GM12892 (cell line): ENCODE data around the gene JARID2.

ENCODE experiments used
- POLR2A ChIP-seq: IDR thresholded peaks from 2 replicates; pipeline ENCODE4 v1.6.1; 2011; ENCODE audit warnings: low read depth, low read length, control low read depth
- POLR2AphosphoS5 ChIP-seq: IDR thresholded peaks from 2 replicates; pipeline ENCODE4 v1.6.1; 2011; ENCODE audit warnings: low read depth, low read length, control low read depth
- TAF1 ChIP-seq: IDR thresholded peaks from 2 replicates; pipeline ENCODE4 v1.6.1; 2011; ENCODE audit warnings: low read depth, mild to moderate bottlenecking, control low read depth, low read length, borderline replicate concordance

DNA sequence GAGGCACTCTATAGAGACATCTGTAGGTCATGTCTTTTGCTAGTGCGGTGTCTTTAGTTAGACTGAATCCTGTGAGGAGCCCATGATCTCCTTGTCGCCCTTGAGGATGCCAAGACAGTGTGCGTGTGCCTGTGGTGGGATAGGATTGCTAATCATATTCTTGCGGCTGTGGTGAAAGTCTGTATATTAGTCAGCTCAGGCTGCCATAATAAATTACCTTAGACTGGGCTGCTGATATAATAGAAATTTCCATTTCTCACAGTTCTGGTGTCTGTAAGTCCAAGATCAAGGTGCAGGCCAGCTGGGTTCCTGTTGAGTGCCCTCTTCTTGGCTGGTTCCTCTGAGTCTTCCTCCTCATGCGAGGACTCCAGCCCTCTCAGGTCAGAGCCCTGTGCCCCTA is 141.2 kb downstream of the JARID2 start:
- TF ChIP-seq POLR2A (no peak), TAF1 (no peak), POLR2AphosphoS5 (no peak)
